Measurements from ENCODE around the gene FGF7.
"Not testable (repeated sequence)": the region's sequence is repeated elsewhere in the genome, so short reads cannot be mapped to it uniquely, and the experiment has no call there.

Gene FGF7

DNA sequence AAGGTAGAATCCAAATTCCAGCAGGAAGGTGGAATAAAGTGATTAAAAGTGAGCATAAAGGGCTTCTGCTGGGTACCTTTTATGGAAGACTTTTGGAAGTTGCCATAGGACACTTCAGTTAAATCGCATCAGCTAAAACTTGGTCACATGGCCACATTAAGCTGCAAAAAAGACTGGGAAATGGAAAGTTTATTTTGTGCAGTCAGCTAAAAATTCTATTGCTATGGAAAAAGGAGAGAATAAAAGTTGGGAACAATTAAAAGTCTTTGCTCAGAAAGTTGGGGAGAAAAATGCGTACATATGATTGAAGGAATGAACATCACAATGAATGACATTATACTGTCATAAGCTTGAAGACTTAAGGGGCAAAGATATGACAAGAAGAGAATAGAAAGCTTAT is 49.3 kb downstream of the FGF7 start:
- no peaks in the 10 kb centered on the region for H3K27me3 ChIP-seq (ENCODE audit: control insufficient read depth, insufficient read depth, low read length)
- no peak overlapping the region for H3K9ac ChIP-seq (ENCODE audit: low read length)
- no peaks in the 10 kb centered on the region for H3K36me3 ChIP-seq (ENCODE audit: control insufficient read depth, insufficient read depth, low read length)
- H3K4me3 ChIP-seq (ENCODE audit: low read length): no peak overlapping the region
- no peaks in the 10 kb centered on the region for H3K4me1 ChIP-seq (ENCODE audit: control insufficient read depth, insufficient read depth, low read length)
- H3K9me3 ChIP-seq (ENCODE audit: control insufficient read depth, low read length): no peaks in the 10 kb centered on the region

DNA sequence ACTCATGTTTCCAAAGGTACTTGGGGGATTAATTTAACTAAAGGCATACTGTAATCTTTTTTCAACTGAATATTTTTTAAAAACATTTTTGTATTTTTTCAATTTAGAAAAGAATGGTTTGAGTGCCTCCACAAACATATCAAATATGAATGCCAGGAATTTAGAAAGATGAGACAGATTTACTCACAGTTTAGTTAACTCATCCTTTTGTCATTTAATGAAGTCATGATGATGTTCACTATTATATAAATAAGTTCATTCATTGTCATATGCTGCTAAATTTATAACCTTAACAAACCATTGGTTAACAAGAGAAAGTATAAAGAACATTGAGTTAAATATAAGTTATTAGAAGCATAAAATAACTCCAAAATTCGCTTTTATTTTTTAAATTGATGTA is 50.0 kb downstream of the FGF7 start:
- H3K4me1 ChIP-seq (ENCODE audit: control insufficient read depth, insufficient read depth, low read length): no peaks in the 10 kb centered on the region
- H3K27me3 ChIP-seq (ENCODE audit: control insufficient read depth, insufficient read depth, low read length): no peaks in the 10 kb centered on the region
- H3K9me3 ChIP-seq (ENCODE audit: control insufficient read depth, low read length): no peaks in the 10 kb centered on the region

DNA sequence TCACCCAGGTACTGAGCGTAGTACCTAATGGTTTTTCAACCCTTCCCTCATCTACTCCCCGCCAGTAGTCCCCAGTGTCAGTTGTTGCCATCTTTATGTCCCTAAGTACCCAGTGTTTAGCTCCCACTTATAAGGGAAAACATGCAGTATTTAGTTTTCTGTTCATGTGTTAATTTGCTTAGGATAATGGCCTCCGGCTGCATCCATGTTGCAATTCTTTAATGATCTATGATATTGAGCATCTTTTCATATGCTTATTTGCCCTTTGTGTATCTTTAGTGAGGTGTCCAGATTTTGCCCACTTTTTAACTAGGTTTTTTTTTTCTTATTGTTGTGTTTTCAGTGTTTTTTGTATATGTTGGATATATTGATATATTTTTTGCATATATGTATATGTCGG is 55.0 kb downstream of the FGF7 start:
- not testable (repeated sequence) for H3K27me3 ChIP-seq (ENCODE audit: control insufficient read depth, insufficient read depth, low read length); H3K9ac ChIP-seq (ENCODE audit: low read length); H3K4me1 ChIP-seq (ENCODE audit: control insufficient read depth, insufficient read depth, low read length); H3K9me3 ChIP-seq (ENCODE audit: control insufficient read depth, low read length); H3K36me3 ChIP-seq (ENCODE audit: control insufficient read depth, insufficient read depth, low read length); H3K4me3 ChIP-seq (ENCODE audit: low read length)

More for the DNA sequence above, 50.0 kb downstream of the FGF7 start:
- H3K36me3 ChIP-seq (ENCODE audit: control insufficient read depth, insufficient read depth, low read length): no peaks in the 10 kb centered on the region
- H3K9ac ChIP-seq (ENCODE audit: low read length): no peak overlapping the region
- H3K4me3 ChIP-seq (ENCODE audit: low read length): no peak overlapping the region

DNA sequence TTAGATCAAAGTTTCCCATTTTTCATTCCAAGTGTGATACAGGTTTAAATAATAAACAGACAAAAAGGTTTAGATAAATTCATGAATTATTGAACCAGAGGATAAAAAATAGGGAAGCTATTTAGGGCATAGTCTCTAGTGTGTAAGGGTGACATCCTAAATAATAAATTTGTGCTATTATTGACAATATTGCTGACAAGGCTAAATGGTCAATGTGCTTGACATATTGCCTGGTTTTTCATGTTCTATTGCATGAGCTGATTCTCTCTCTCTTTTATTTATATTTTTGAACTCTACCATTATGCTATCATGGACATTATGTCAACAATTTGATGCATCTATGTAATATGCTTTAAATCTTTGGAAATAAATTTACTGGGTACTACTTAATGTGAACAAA is 55.9 kb downstream of the FGF7 start:
- H3K36me3 ChIP-seq (ENCODE audit: control insufficient read depth, insufficient read depth, low read length); H3K4me3 ChIP-seq (ENCODE audit: low read length); H3K9ac ChIP-seq (ENCODE audit: low read length); H3K27me3 ChIP-seq (ENCODE audit: control insufficient read depth, insufficient read depth, low read length); H3K4me1 ChIP-seq (ENCODE audit: control insufficient read depth, insufficient read depth, low read length); H3K9me3 ChIP-seq (ENCODE audit: control insufficient read depth, low read length): not testable (repeated sequence)

DNA sequence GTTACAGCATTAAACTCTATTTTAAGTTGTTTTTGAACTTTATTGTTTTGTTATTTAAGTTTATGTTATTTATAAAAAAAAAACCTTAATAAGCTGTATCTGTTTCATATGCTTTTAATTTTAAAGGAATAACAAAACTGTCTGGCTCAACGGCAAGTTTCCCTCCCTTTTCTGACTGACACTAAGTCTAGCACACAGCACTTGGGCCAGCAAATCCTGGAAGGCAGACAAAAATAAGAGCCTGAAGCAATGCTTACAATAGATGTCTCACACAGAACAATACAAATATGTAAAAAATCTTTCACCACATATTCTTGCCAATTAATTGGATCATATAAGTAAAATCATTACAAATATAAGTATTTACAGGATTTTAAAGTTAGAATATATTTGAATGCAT is 62.4 kb downstream of the FGF7 start:
- H3K4me3 ChIP-seq (ENCODE audit: low read length); H3K36me3 ChIP-seq (ENCODE audit: control insufficient read depth, insufficient read depth, low read length); H3K4me1 ChIP-seq (ENCODE audit: control insufficient read depth, insufficient read depth, low read length); H3K9me3 ChIP-seq (ENCODE audit: control insufficient read depth, low read length); H3K9ac ChIP-seq (ENCODE audit: low read length); H3K27me3 ChIP-seq (ENCODE audit: control insufficient read depth, insufficient read depth, low read length): not testable (repeated sequence)

DNA sequence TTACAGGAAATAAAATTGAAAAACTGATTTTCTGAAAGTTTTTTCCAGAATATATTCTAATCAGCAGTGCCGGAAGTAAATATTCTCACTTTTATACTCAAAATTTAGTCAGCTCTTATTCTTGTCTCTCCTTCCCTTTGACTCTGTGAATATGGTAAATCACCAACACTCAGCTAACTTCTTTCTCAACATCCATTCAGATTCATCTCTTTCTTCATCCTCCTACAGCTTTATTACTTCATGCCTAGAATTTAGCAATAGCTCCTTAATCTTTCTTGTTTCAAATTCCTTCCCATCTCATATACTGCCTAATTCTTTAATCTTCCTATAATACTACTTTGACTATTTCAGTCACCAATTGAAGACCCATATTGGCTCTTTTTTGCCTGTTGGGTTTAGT is 67.9 kb downstream of the FGF7 start:
- H3K9ac ChIP-seq (ENCODE audit: low read length): no peak overlapping the region
- H3K9me3 ChIP-seq (ENCODE audit: control insufficient read depth, low read length): no peaks in the 10 kb centered on the region
- H3K27me3 ChIP-seq (ENCODE audit: control insufficient read depth, insufficient read depth, low read length): no peaks in the 10 kb centered on the region
- no peak overlapping the region for H3K4me3 ChIP-seq (ENCODE audit: low read length)
- H3K4me1 ChIP-seq (ENCODE audit: control insufficient read depth, insufficient read depth, low read length): no peaks in the 10 kb centered on the region
- H3K36me3 ChIP-seq (ENCODE audit: control insufficient read depth, insufficient read depth, low read length): no peaks in the 10 kb centered on the region

DNA sequence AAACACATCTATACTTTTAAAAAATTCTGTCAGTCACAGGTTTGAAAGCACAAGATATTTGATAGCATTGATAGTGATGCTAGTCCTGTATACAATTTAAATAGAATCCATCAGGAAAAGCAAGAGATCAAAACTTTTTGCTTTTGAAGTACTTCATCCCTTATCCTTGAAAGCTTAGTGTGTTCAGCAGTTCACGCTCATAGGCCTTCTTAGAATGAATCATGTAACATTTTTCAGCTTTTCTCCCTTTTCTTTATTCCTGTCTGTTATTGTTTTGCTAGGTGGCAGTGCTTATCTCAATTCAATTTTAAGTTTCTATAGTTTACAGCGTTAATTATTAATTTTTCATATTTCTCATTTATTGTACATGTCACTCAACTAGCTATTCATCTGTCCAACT is 69.1 kb downstream of the FGF7 start:
- Histone ChIP-seq H3K4me3 (ENCODE audit: low read length) (no peak overlapping the region), H3K9ac (ENCODE audit: low read length) (no peak overlapping the region), H3K36me3 (ENCODE audit: control insufficient read depth, insufficient read depth, low read length) (no peaks in the 10 kb centered on the region), H3K27me3 (ENCODE audit: control insufficient read depth, insufficient read depth, low read length) (no peaks in the 10 kb centered on the region), H3K4me1 (ENCODE audit: control insufficient read depth, insufficient read depth, low read length) (no peaks in the 10 kb centered on the region), H3K9me3 (ENCODE audit: control insufficient read depth, low read length) (no peaks in the 10 kb centered on the region)

DNA sequence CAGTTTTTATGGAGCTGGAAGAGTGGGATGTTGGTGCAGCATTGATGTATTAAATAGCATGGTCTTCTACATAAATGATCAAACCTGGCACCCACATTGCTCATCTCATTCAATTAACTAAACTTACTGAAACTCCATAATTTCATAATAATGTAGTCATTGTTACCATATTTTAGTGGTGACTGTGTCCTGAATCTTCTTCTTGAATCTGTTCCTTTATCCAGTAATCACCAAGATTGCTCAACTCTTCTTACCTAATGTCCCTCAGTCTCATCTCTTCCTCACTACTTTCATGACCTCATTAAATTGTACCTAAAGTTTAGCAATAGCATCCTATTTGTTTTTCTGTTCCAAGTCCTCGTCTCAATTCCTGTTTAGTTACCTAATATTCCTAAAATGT is 69.8 kb downstream of the FGF7 start:
- no peaks in the 10 kb centered on the region for H3K9me3 ChIP-seq (ENCODE audit: control insufficient read depth, low read length)
- no peak overlapping the region for H3K9ac ChIP-seq (ENCODE audit: low read length)

DNA sequence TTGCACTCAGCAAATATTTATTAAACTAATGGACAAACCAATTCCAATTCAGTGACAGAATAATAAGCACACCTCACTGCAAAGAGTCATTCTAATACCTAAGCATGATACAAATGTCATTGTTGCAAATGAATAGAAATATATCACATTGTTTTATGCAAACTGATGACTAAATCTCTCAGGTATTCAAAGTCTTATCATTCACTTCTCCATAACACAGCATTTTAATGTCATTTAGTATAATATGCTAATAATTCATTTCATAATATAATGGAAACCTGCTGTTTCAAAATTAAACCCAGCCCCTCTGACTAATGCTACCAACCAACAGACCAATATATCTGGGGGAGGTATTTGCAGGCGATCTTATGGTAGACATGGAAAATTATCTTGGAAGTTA is 71.8 kb downstream of the FGF7 start:
- Histone ChIP-seq H3K4me3 (ENCODE audit: low read length) (no peak overlapping the region), H3K27me3 (ENCODE audit: control insufficient read depth, insufficient read depth, low read length) (no peaks in the 10 kb centered on the region)

More for the DNA sequence above, 69.8 kb downstream of the FGF7 start:
- Histone ChIP-seq H3K4me1 (ENCODE audit: control insufficient read depth, insufficient read depth, low read length) (no peaks in the 10 kb centered on the region), H3K4me3 (ENCODE audit: low read length) (no peak overlapping the region), H3K36me3 (ENCODE audit: control insufficient read depth, insufficient read depth, low read length) (no peaks in the 10 kb centered on the region), H3K27me3 (ENCODE audit: control insufficient read depth, insufficient read depth, low read length) (no peaks in the 10 kb centered on the region)

DNA sequence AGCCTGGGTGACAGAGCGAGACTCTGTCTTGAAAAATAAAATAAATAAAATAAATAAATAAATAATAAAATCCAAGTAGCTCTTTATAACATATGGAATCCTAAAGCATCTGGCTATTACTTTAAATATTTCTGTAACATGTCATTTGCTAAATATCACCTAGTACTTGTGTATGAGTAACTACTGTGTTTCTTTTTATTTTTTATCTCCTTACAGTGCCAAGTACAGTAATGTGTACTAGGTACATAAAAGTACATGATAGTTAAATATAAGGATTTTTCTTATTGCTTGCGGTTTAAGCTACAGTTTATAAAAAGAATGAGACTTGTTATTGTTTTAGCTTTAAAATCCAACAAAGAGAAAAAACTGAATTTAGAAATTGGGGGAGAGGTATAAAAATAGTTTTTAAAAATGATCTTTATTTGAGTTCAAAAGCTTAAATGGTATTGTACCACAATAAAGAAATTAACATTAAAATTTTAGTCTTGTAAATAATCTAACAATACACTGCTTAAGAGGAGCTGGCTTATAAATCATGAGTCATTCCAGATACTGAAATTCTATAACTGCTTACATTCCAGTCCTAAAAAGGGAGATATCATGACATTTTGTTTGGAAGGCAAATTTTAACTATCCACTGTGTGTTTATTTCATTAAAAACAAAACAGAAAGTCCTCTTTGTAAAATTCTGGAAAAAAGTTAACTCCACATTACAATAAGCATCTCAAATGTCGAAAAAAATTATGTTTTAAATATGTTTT is 73.1 kb downstream of the FGF7 start:
- Histone ChIP-seq H3K27me3 (ENCODE audit: control insufficient read depth, insufficient read depth, low read length) (no peaks in the 10 kb centered on the region), H3K36me3 (ENCODE audit: control insufficient read depth, insufficient read depth, low read length) (no peaks in the 10 kb centered on the region), H3K9me3 (ENCODE audit: control insufficient read depth, low read length) (no peaks in the 10 kb centered on the region), H3K4me1 (ENCODE audit: control insufficient read depth, insufficient read depth, low read length) (no peaks in the 10 kb centered on the region), H3K9ac (ENCODE audit: low read length) (no peak overlapping the region), H3K4me3 (ENCODE audit: low read length) (no peak overlapping the region)

More for the DNA sequence above, 71.8 kb downstream of the FGF7 start:
- no peak overlapping the region for H3K9ac ChIP-seq (ENCODE audit: low read length)
- no peaks in the 10 kb centered on the region for H3K36me3 ChIP-seq (ENCODE audit: control insufficient read depth, insufficient read depth, low read length)
- H3K9me3 ChIP-seq (ENCODE audit: control insufficient read depth, low read length): no peaks in the 10 kb centered on the region
- no peaks in the 10 kb centered on the region for H3K4me1 ChIP-seq (ENCODE audit: control insufficient read depth, insufficient read depth, low read length)

DNA sequence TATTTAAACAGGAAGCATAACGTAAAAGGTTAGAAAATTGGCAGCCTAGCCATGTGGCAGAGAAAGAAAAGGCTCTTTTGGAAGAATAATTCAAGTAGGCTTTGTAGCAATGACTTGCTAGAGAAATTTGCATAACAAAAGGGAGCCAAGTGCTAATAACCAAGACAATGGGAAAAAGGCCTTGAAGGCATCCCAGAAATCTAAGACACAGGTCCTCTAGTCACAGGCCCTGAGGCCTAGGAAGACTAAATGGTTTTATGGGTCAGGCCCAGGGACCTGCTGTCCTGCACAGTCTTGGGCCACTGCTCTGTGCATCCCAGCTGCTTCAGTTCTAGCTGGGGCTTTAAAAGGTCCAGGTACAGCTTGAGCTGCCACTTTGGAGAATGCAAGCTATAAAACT is 78.5 kb downstream of the FGF7 start:
- H3K9ac ChIP-seq (ENCODE audit: low read length): no peak overlapping the region

DNA sequence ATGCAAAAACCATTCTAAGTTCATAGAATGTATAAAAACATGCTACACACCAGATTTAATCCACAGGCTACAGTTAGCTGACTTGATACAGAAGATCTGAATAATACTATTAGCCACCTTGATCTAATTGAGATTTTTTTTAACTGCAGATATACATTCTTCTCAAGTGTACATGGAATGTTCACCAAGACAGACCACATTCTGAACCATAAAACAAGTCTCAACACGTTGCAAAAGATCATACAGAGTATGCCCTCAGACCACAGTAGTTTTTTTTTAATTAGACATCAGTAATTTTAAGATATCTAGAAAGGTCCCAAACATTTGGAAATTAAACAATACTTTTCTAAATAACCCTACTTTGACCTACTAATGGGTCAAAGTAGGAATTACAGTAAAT is 83.3 kb downstream of the FGF7 start:
- Histone ChIP-seq H3K4me1 (ENCODE audit: control insufficient read depth, insufficient read depth, low read length) (no peaks in the 10 kb centered on the region), H3K36me3 (ENCODE audit: control insufficient read depth, insufficient read depth, low read length) (no peaks in the 10 kb centered on the region), H3K9ac (ENCODE audit: low read length) (no peak overlapping the region), H3K4me3 (ENCODE audit: low read length) (no peak overlapping the region), H3K27me3 (ENCODE audit: control insufficient read depth, insufficient read depth, low read length) (no peaks in the 10 kb centered on the region), H3K9me3 (ENCODE audit: control insufficient read depth, low read length) (no peaks in the 10 kb centered on the region)

More for the DNA sequence above, 78.5 kb downstream of the FGF7 start:
- Histone ChIP-seq H3K4me3 (ENCODE audit: low read length) (no peak overlapping the region), H3K4me1 (ENCODE audit: control insufficient read depth, insufficient read depth, low read length) (no peaks in the 10 kb centered on the region), H3K36me3 (ENCODE audit: control insufficient read depth, insufficient read depth, low read length) (no peaks in the 10 kb centered on the region), H3K9me3 (ENCODE audit: control insufficient read depth, low read length) (no peaks in the 10 kb centered on the region), H3K27me3 (ENCODE audit: control insufficient read depth, insufficient read depth, low read length) (no peaks in the 10 kb centered on the region)

DNA sequence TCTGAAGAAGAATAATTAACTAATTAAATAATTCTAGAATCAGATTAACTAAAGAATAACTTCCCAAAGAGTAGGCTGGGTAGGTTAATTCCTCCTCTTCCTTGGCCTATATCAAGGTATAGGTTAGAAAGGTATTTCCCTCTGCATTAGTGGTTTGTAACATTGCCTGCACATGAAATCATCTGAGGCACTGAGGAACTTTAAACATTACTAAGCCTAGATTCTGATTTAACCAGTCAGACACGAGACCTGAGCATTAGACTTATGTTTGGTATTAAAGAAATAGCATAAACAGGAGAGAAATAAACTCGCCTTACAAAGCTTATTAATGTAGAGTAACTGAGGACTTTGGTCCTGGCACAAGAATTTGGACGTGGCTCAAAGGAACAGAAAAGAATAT is 84.2 kb downstream of the FGF7 start:
- Histone ChIP-seq H3K36me3 (ENCODE audit: control insufficient read depth, insufficient read depth, low read length) (no peaks in the 10 kb centered on the region), H3K4me3 (ENCODE audit: low read length) (no peak overlapping the region), H3K27me3 (ENCODE audit: control insufficient read depth, insufficient read depth, low read length) (no peaks in the 10 kb centered on the region), H3K4me1 (ENCODE audit: control insufficient read depth, insufficient read depth, low read length) (no peaks in the 10 kb centered on the region), H3K9me3 (ENCODE audit: control insufficient read depth, low read length) (no peaks in the 10 kb centered on the region), H3K9ac (ENCODE audit: low read length) (no peak overlapping the region)

Data from mucosa of stomach (tissue), 1 donor.